ENCODE data around the gene CDK5RAP3. TPM values are rescaled to one million over a fixed set of nuclear protein-coding genes. Genes with fewer than 3 reads are reported as not detected.
A peak's percentile ranks its signal among the peaks of the same experiment; 100 is the strongest.

The CDK5RAP3 gene
- polyA plus RNA-seq, 1 of the 3 experiments (the other 2 are of a cell fraction): 208 TPM

DNA sequence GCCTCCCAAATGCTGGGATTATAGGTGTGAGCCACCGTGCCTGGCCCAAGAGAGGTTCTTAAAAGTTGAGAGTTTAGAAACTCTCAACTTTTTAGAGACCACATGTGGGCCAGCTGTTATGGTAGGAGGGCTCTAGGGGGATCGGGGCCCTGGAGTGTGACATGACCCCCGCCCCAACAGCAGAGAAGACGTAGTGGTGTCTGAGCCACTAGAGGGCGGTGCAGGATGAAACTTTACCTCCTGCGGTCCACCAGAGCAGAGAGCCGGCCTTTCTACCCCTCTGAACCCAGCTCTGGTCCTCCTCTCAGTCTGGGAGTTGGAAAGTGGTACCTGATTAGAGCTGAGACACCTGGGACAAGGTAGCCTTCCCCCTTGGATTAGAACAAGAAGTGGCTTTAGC lies 7.4 kb downstream of the CDK5RAP3 start (continued):
- TF ChIP-seq, protein P1, sequence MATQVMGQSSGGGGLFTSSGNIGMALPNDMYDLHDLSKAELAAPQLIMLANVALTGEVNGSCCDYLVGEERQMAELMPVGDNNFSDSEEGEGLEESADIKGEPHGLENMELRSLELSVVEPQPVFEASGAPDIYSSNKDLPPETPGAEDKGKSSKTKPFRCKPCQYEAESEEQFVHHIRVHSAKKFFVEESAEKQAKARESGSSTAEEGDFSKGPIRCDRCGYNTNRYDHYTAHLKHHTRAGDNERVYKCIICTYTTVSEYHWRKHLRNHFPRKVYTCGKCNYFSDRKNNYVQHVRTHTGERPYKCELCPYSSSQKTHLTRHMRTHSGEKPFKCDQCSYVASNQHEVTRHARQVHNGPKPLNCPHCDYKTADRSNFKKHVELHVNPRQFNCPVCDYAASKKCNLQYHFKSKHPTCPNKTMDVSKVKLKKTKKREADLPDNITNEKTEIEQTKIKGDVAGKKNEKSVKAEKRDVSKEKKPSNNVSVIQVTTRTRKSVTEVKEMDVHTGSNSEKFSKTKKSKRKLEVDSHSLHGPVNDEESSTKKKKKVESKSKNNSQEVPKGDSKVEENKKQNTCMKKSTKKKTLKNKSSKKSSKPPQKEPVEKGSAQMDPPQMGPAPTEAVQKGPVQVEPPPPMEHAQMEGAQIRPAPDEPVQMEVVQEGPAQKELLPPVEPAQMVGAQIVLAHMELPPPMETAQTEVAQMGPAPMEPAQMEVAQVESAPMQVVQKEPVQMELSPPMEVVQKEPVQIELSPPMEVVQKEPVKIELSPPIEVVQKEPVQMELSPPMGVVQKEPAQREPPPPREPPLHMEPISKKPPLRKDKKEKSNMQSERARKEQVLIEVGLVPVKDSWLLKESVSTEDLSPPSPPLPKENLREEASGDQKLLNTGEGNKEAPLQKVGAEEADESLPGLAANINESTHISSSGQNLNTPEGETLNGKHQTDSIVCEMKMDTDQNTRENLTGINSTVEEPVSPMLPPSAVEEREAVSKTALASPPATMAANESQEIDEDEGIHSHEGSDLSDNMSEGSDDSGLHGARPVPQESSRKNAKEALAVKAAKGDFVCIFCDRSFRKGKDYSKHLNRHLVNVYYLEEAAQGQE (IDR thresholded peaks at IDR 0.05; ENCODE audit: low read depth, low read length): no peak
- TF ChIP-seq YY1 (IDR thresholded peaks at IDR 0.05; ENCODE audit: low read depth) (no peak), FOXM1 (IDR thresholded peaks at IDR 0.05; ENCODE audit: low read depth) (no peak)
- TF ChIP-seq, protein P2, sequence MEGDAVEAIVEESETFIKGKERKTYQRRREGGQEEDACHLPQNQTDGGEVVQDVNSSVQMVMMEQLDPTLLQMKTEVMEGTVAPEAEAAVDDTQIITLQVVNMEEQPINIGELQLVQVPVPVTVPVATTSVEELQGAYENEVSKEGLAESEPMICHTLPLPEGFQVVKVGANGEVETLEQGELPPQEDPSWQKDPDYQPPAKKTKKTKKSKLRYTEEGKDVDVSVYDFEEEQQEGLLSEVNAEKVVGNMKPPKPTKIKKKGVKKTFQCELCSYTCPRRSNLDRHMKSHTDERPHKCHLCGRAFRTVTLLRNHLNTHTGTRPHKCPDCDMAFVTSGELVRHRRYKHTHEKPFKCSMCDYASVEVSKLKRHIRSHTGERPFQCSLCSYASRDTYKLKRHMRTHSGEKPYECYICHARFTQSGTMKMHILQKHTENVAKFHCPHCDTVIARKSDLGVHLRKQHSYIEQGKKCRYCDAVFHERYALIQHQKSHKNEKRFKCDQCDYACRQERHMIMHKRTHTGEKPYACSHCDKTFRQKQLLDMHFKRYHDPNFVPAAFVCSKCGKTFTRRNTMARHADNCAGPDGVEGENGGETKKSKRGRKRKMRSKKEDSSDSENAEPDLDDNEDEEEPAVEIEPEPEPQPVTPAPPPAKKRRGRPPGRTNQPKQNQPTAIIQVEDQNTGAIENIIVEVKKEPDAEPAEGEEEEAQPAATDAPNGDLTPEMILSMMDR (IDR thresholded peaks at IDR 0.05): peak; percentile 99

DNA sequence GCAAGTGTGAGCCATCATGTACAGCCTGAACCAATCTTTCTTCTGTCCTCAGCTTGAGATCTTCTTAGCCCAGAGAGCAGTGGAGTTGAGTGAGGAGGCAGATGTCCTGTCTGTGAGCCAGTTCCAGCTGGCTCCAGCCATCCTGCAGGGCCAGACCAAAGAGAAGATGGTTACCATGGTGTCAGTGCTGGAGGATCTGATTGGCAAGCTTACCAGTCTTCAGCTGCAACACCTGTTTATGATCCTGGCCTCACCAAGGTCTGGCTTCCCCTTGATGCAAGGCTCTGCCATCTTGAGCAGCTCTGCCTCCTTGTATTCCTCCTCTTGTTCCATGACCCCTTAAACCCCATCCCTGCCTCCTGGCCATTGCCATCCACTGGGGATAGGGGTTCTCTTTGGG lies 9.6 kb downstream of the CDK5RAP3 start:
- H3K9me2 ChIP-seq: no peaks in the 10 kb centered on the region
- H3K36me3 ChIP-seq (replicated peaks in 1 of 2; ENCODE audit: control insufficient read depth in 1 of 2, insufficient read depth in 2 of 2, low read length in 1 of 2): peaks cover 48 to 69% of the 10 kb centered on the region in 2 experiments
- CTCF ChIA-PET: interaction anchor here (1.4 to 41.8 kb wide), 5 partner anchors 9 to 45 kb away, joined by 4 to 1752 read pairs (median 86); partner anchors contain the start of gene CDK5RAP3
- H2AFZ ChIP-seq (ENCODE audit: low read depth): no peak overlapping the region
- POLR2A ChIA-PET: interaction anchor here (0.9 to 7.4 kb wide), 6 partner anchors 10 to 68 kb away, joined by 4 to 189 read pairs (median 16); partner anchors contain the start of genes CDK5RAP3 and NFE2L1
- DNase-seq: no peak
- no peaks in the 10 kb centered on the region for H4K20me1 ChIP-seq (ENCODE audit: insufficient read depth)
- no peak overlapping the region for H3K9ac ChIP-seq
- H3K9me3 ChIP-seq: no peaks in the 10 kb centered on the region
- no peak overlapping the region for H3K4me3 ChIP-seq (ENCODE audit: low read depth in 2 of 2, low read length in 1 of 2)
- no peaks in the 10 kb centered on the region for H3F3A ChIP-seq (replicated peaks; ENCODE audit: insufficient read depth)
- TF ChIP-seq CHD2 (IDR thresholded peaks at IDR 0.05; ENCODE audit: low read length, partially characterized antibody) (peak; percentile 31), MEF2A (IDR thresholded peaks at IDR 0.05; ENCODE audit: borderline replicate concordance, low read depth) (no peak), RAD21 (IDR thresholded peaks at IDR 0.05; ENCODE audit: low read length) (no peak), RCOR1 (IDR thresholded peaks at IDR 0.05; ENCODE audit: low read length) (0 out of 2 replicates have a peak, but pooled peaks have one; percentile 30), YY1 (IDR thresholded peaks at IDR 0.05; ENCODE audit: low read depth) (no peak), SMC3 (IDR thresholded peaks at IDR 0.05; ENCODE audit: low read depth, low read length) (peak; percentile 7; the same call in 1 of the 2 replicates), EP300 (IDR thresholded peaks at IDR 0.05; ENCODE audit: borderline replicate concordance in 1 of 2, low read depth in 1 of 2, low read length in 1 of 2) (peak in 1 of 2 experiments; percentile 25; a peak in 1 of 4 replicates), POLR2AphosphoS5 (IDR thresholded peaks at IDR 0.05; ENCODE audit: low read depth, low read length) (no peak), GATA2 (CRISPR knock-in tag; IDR thresholded peaks at IDR 0.05) (0 out of 2 replicates have a peak, but pooled peaks have one; percentile 35)
- TF ChIP-seq, protein P3, sequence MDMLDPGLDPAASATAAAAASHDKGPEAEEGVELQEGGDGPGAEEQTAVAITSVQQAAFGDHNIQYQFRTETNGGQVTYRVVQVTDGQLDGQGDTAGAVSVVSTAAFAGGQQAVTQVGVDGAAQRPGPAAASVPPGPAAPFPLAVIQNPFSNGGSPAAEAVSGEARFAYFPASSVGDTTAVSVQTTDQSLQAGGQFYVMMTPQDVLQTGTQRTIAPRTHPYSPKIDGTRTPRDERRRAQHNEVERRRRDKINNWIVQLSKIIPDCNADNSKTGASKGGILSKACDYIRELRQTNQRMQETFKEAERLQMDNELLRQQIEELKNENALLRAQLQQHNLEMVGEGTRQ (IDR thresholded peaks at IDR 0.05; ENCODE audit: borderline replicate concordance, low read depth, low read length): no peak
- H3K27ac ChIP-seq (ENCODE audit: low read depth in 2 of 2, low read length in 1 of 2): peak overlapping the region in 1 of 2 experiments; percentile 98; a peak in 2 of 4 replicates
- no peaks in the 10 kb centered on the region for H3K27me3 ChIP-seq (ENCODE audit: insufficient read depth)
- H3K4me1 ChIP-seq (ENCODE audit: control insufficient read depth in 1 of 2, insufficient read depth in 2 of 2, low read depth in 1 of 2, low read length in 1 of 2): peaks cover 0 to 57% of the 10 kb centered on the region in 2 experiments; a peak in 2 of 4 replicates
- no peak overlapping the region for H3K4me2 ChIP-seq
- H3K79me2 ChIP-seq (ENCODE audit: insufficient read depth): no peaks in the 10 kb centered on the region

All from SK-N-SH (cell line).